Psoas muscle (tissue), 8 donors: ENCODE data around the gene KLHL25. TPM values are rescaled to one million over a fixed set of nuclear protein-coding genes. Genes with fewer than 3 reads are reported as not detected.

Experiments
- ATAC-seq, 4 donors: fragments of 200-7000 bp; cut with Tn5 transposase; one replicate each; pipeline ENCODE4 v1.9.1; 2020; ENCODE audit warnings: moderate library complexity in 3 of 4, mild to moderate bottlenecking in 2 of 4
- DNase-seq, 2 donors: peaks; one replicate each; pipeline ENCODE4 v3.0.0-alpha.2; 2020
- H3K27ac ChIP-seq: fragments of 200-600 bp; one replicate; pipeline ENCODE4 v1.8.0; 2022
- H3K27me3 ChIP-seq, 3 donors: fragments of 200-600 bp in 1 of 3; one replicate each; pipeline versions ENCODE4 v1.6.1 to v1.8.0; 2013 to 2022; ENCODE audit warnings: low read length in 2 of 3, mild to moderate bottlenecking in 2 of 3, moderate library complexity in 1 of 3; ENCODE audit not compliant: insufficient read depth in 3 of 3
- H3K36me3 ChIP-seq, 2 donors: fragments of 200-600 bp in 1 of 2; one replicate each; pipeline versions ENCODE4 v1.6.1 to v1.8.0; 2013 to 2022; ENCODE audit warnings: low read depth in 1 of 2, mild to moderate bottlenecking in 1 of 2, moderate library complexity in 1 of 2; ENCODE audit not compliant: insufficient read depth in 1 of 2
- H3K4me1 ChIP-seq: fragments of 200-600 bp; one replicate; pipeline ENCODE4 v1.8.0; 2022
- H3K4me3 ChIP-seq: fragments of 200-600 bp; one replicate; pipeline ENCODE4 v1.8.0; 2022; ENCODE audit warnings: mild to moderate bottlenecking
- H3K9me3 ChIP-seq: fragments of 200-600 bp; one replicate; pipeline ENCODE4 v1.8.0; 2022
- CTCF ChIP-seq: fragments of 200-600 bp; IDR thresholded peaks from one replicate; pipeline ENCODE4 v1.8.0; 2022; ENCODE audit warnings: antibody characterized with exemption
- WGBS, 3 donors: extraction: QIAGEN DNeasy Blood & Tissue Kit; methylation state at CpG; one replicate each; pipeline versions ENCODE4 v1.1.6 to v1.1.7; 2013; 5-methylcytosine and 5-hydroxymethylcytosine counted together
- intact Hi-C, 2 donors: fragments of 100-400 bp; cut with DNase I; formaldehyde crosslinking; loops; one replicate each; pipeline versions ENCODE4 v1.11.0 to v1.14.2; 2022
- polyA plus RNA-seq, 3 donors: library from polyadenylated mRNA; stranded (reverse); fragments of 200-250 nt; gene quantifications; one replicate each; pipeline ENCODE4 v1.2.3, GENCODE V29; 2013
- total RNA-seq, 4 donors: library from RNA; stranded (reverse); fragmentation: NEBNext Ultra II Directional in 2 of 4; extraction: Animal tissue kit (Norgen Biotek cat#: 25700) in 2 of 4; gene quantifications; one replicate each; pipeline versions ENCODE4 v1.2.1 to v1.2.4, GENCODE V29; 2021 to 2023
- donor health status: healthy with polysubstance abuse.
- donor health status: DM: no; HTN: no; CAD: no; lungs with moderate emphysema.
- donor health status: Bipolar disorder and iron deficiency.
- donor health status: healthy.
- donor health status: DM: yes; HTN: yes; CAD: no.
- donor health status: DM: no; HTN: no; CAD: no.
- donor health status: DM: no; HTN: no; CAD: no.
- donor health status: DM: yes; HTN: yes; CAD: no.

Gene KLHL25
- total and polyA plus RNA-seq, 7 donors: 3.8 to 15.7 (median 8.1) TPM

GRCh38 chr15:85825719-85826118 is 31.0 kb upstream of the KLHL25 start:
- no peaks in the 10 kb centered on the region for H3K27me3 ChIP-seq
- H3K4me3 ChIP-seq: no peak overlapping the region
- H3K9me3 ChIP-seq: no peaks in the 10 kb centered on the region
- no peaks in the 10 kb centered on the region for H3K36me3 ChIP-seq
- DNase-seq (no peak), ATAC-seq (no peak)
- H3K27ac ChIP-seq: no peak overlapping the region
- intact Hi-C loops: no loop called here
- 44 to 91% (median 60%) methylated on average over 2 of the region's 2 CpGs for WGBS, 3 donors
- TF ChIP-seq CTCF: no peak
- H3K4me1 ChIP-seq: no peaks in the 10 kb centered on the region

- intact Hi-C loops: no loop called here
Measured at GRCh38 chr15:85825118-85825517, 30.4 kb upstream of the KLHL25 start.

GRCh38 chr15:85821545-85821944 is 26.8 kb upstream of the KLHL25 start:
- Histone ChIP-seq H3K4me3 (no peak overlapping the region), H3K27ac (no peak overlapping the region), H3K36me3 (no peaks in the 10 kb centered on the region), H3K27me3 (no peaks in the 10 kb centered on the region), H3K4me1 (no peaks in the 10 kb centered on the region), H3K9me3 (no peaks in the 10 kb centered on the region)
- DNase-seq (no peak), ATAC-seq (no peak)
- intact Hi-C loops: no loop called here
- no peak for TF ChIP-seq CTCF
- WGBS, 3 donors: 85 to 92% (median 85%) methylated on average over 6 of the region's 6 CpGs

More at GRCh38 chr15:85825118-85825517, 30.4 kb upstream of the KLHL25 start:
- H3K27ac ChIP-seq: no peak overlapping the region
- DNase-seq: no peak
- WGBS, 3 donors: 78 to 81% (median 79%) methylated on average over 4 of the region's 4 CpGs
- no peaks in the 10 kb centered on the region for H3K36me3 ChIP-seq
- H3K27me3 ChIP-seq: no peaks in the 10 kb centered on the region
- no peak overlapping the region for H3K4me3 ChIP-seq
- no peaks in the 10 kb centered on the region for H3K4me1 ChIP-seq
- ATAC-seq: no peak
- TF ChIP-seq CTCF: no peak
- no peaks in the 10 kb centered on the region for H3K9me3 ChIP-seq

- no peaks in the 10 kb centered on the region for H3K9me3 ChIP-seq
- H3K36me3 ChIP-seq: no peaks in the 10 kb centered on the region
- ATAC-seq (no peak), DNase-seq (no peak)
- intact Hi-C loops: no loop called here
- H3K27me3 ChIP-seq: no peaks in the 10 kb centered on the region
- H3K27ac ChIP-seq: no peak overlapping the region
- H3K4me1 ChIP-seq: no peaks in the 10 kb centered on the region
- 84 to 93% (median 88%) methylated on average over 5 of the region's 5 CpGs for WGBS, 3 donors
- no peak overlapping the region for H3K4me3 ChIP-seq
- TF ChIP-seq CTCF: no peak
Measured at GRCh38 chr15:85819938-85820337, 25.2 kb upstream of the KLHL25 start.

GRCh38 chr15:85813234-85813633 is 18.5 kb upstream of the KLHL25 start:
- Histone ChIP-seq H3K4me3 (no peak overlapping the region), H3K4me1 (no peaks in the 10 kb centered on the region), H3K36me3 (no peaks in the 10 kb centered on the region), H3K27ac (no peak overlapping the region), H3K9me3 (no peaks in the 10 kb centered on the region), H3K27me3 (no peaks in the 10 kb centered on the region)
- no peak for ATAC-seq
- TF ChIP-seq CTCF: no peak
- DNase-seq: no peak
- intact Hi-C loops: no loop called here
